ENCODE results near the gene SERPINA5. TPM values are rescaled to one million over a fixed set of nuclear protein-coding genes. Genes with fewer than 3 reads are reported as not detected.

SERPINA5 gene
- total RNA-seq, 4 donors from 2014 or later: 0.76 to 4.5 (median 1.9) TPM; not detected in 1

GRCh38 chr14:94582851-94583250 is 1.6 kb downstream of the SERPINA5 start:
- no peaks in the 10 kb centered on the region for H3K36me3 ChIP-seq
- TF ChIP-seq, protein P1, sequence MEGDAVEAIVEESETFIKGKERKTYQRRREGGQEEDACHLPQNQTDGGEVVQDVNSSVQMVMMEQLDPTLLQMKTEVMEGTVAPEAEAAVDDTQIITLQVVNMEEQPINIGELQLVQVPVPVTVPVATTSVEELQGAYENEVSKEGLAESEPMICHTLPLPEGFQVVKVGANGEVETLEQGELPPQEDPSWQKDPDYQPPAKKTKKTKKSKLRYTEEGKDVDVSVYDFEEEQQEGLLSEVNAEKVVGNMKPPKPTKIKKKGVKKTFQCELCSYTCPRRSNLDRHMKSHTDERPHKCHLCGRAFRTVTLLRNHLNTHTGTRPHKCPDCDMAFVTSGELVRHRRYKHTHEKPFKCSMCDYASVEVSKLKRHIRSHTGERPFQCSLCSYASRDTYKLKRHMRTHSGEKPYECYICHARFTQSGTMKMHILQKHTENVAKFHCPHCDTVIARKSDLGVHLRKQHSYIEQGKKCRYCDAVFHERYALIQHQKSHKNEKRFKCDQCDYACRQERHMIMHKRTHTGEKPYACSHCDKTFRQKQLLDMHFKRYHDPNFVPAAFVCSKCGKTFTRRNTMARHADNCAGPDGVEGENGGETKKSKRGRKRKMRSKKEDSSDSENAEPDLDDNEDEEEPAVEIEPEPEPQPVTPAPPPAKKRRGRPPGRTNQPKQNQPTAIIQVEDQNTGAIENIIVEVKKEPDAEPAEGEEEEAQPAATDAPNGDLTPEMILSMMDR (IDR thresholded peaks at IDR 0.05): no peak
- TF ChIP-seq POLR2A (IDR thresholded peaks at IDR 0.05): no peak
- no peak for TF ChIP-seq POLR2AphosphoS5 (IDR thresholded peaks at IDR 0.05)
- no peak for TF ChIP-seq EP300 (IDR thresholded peaks at IDR 0.05)
- no peak for DNase-seq (ENCODE audit: low spot score in 2 of 2)
- H3K4me3 ChIP-seq: no peak overlapping the region
- no peaks in the 10 kb centered on the region for H3K9me3 ChIP-seq
- H3K27me3 ChIP-seq: no peaks in the 10 kb centered on the region
- peaks cover 10% of the 10 kb centered on the region for H3K4me1 ChIP-seq
- peak overlapping the region; percentile 35 for H3K27ac ChIP-seq
- 62% methylated on average over 3 of the region's 3 CpGs for WGBS

GRCh38 chr14:94583557-94583956 is 2.3 kb downstream of the SERPINA5 start:
- TF ChIP-seq EP300 (IDR thresholded peaks at IDR 0.05) (no peak), POLR2AphosphoS5 (IDR thresholded peaks at IDR 0.05) (no peak), POLR2A (IDR thresholded peaks at IDR 0.05) (no peak)
- TF ChIP-seq, protein P1 (IDR thresholded peaks at IDR 0.05): no peak
- DNase-seq (ENCODE audit: low spot score in 2 of 2): no peak
- 98% methylated on average over 4 of the region's 4 CpGs for WGBS

GRCh38 chr14:94584591-94585280 is 3.5 kb downstream of the SERPINA5 start:
- DNase-seq (ENCODE audit: low spot score in 2 of 2): no peak
- H3K4me1 ChIP-seq: peaks cover 10% of the 10 kb centered on the region
- no peak overlapping the region for H3K4me3 ChIP-seq
- no peaks in the 10 kb centered on the region for H3K36me3 ChIP-seq
- H3K27me3 ChIP-seq: no peaks in the 10 kb centered on the region
- TF ChIP-seq POLR2A (IDR thresholded peaks at IDR 0.05) (no peak), POLR2AphosphoS5 (IDR thresholded peaks at IDR 0.05) (no peak), EP300 (IDR thresholded peaks at IDR 0.05) (no peak)
- TF ChIP-seq, protein P1 (IDR thresholded peaks at IDR 0.05): no peak
- WGBS: 65% methylated on average over 5 of the region's 5 CpGs
- no peaks in the 10 kb centered on the region for H3K9me3 ChIP-seq
- H3K27ac ChIP-seq: no peak overlapping the region

More at GRCh38 chr14:94583557-94583956, 2.3 kb downstream of the SERPINA5 start:
- no peaks in the 10 kb centered on the region for H3K36me3 ChIP-seq
- H3K9me3 ChIP-seq: no peaks in the 10 kb centered on the region
- H3K27me3 ChIP-seq: no peaks in the 10 kb centered on the region
- H3K27ac ChIP-seq: no peak overlapping the region
- H3K4me3 ChIP-seq: no peak overlapping the region
- H3K4me1 ChIP-seq: peaks cover 10% of the 10 kb centered on the region

- H3K36me3 ChIP-seq: no peaks in the 10 kb centered on the region
- WGBS: 97% methylated on average over 4 of the region's 4 CpGs
- peaks cover under 1% of the 10 kb centered on the region for H3K4me1 ChIP-seq
- no peaks in the 10 kb centered on the region for H3K9me3 ChIP-seq
- H3K27ac ChIP-seq: no peak overlapping the region
- no peak for TF ChIP-seq POLR2A (IDR thresholded peaks at IDR 0.05)
- TF ChIP-seq POLR2AphosphoS5 (IDR thresholded peaks at IDR 0.05): no peak
- no peak for TF ChIP-seq EP300 (IDR thresholded peaks at IDR 0.05)
- TF ChIP-seq, protein P1 (IDR thresholded peaks at IDR 0.05): no peak
- no peaks in the 10 kb centered on the region for H3K27me3 ChIP-seq
- DNase-seq (ENCODE audit: low spot score in 2 of 2): no peak
- no peak overlapping the region for H3K4me3 ChIP-seq
Measured at GRCh38 chr14:94586635-94587034, 5.4 kb downstream of the SERPINA5 start.

GRCh38 chr14:94588311-94588710 is 7.1 kb downstream of the SERPINA5 start:
- Histone ChIP-seq H3K27me3 (no peaks in the 10 kb centered on the region), H3K27ac (no peak overlapping the region), H3K4me1 (no peaks in the 10 kb centered on the region), H3K9me3 (no peaks in the 10 kb centered on the region), H3K4me3 (no peak overlapping the region), H3K36me3 (no peaks in the 10 kb centered on the region)
- WGBS: 86% methylated on average over 4 of the region's 4 CpGs
- no peak for DNase-seq (ENCODE audit: low spot score in 2 of 2)
- no peak for TF ChIP-seq POLR2AphosphoS5 (IDR thresholded peaks at IDR 0.05)
- no peak for TF ChIP-seq POLR2A (IDR thresholded peaks at IDR 0.05)
- TF ChIP-seq, protein P1 (IDR thresholded peaks at IDR 0.05): no peak
- no peak for TF ChIP-seq EP300 (IDR thresholded peaks at IDR 0.05)
